Measurements from ENCODE around the gene ABCC9.

The ABCC9 gene

GRCh38 chr12:21945002-21945401 lies 3.8 kb upstream of the ABCC9 start:
- H3K4me3 ChIP-seq (ENCODE audit: low read depth, low read length): no peak overlapping the region
- TF ChIP-seq MAX (IDR thresholded peaks at IDR 0.05; ENCODE audit: low read depth, low read length): no peak
- no peak for TF ChIP-seq POLR2A (IDR thresholded peaks at IDR 0.05; ENCODE audit: extremely low read depth, insufficient read length)
- TF ChIP-seq, protein P1, sequence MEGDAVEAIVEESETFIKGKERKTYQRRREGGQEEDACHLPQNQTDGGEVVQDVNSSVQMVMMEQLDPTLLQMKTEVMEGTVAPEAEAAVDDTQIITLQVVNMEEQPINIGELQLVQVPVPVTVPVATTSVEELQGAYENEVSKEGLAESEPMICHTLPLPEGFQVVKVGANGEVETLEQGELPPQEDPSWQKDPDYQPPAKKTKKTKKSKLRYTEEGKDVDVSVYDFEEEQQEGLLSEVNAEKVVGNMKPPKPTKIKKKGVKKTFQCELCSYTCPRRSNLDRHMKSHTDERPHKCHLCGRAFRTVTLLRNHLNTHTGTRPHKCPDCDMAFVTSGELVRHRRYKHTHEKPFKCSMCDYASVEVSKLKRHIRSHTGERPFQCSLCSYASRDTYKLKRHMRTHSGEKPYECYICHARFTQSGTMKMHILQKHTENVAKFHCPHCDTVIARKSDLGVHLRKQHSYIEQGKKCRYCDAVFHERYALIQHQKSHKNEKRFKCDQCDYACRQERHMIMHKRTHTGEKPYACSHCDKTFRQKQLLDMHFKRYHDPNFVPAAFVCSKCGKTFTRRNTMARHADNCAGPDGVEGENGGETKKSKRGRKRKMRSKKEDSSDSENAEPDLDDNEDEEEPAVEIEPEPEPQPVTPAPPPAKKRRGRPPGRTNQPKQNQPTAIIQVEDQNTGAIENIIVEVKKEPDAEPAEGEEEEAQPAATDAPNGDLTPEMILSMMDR (IDR thresholded peaks at IDR 0.05; ENCODE audit: low read depth, low read length): no peak
- TF ChIP-seq MYC (IDR thresholded peaks at IDR 0.05; ENCODE audit: low read depth, low read length): no peak
- no peak for DNase-seq (ENCODE audit: low read depth)

GRCh38 chr12:21942377-21942703 lies 1.1 kb upstream of the ABCC9 start:
- H3K4me3 ChIP-seq (ENCODE audit: low read depth, low read length): no peak overlapping the region
- TF ChIP-seq, protein P1 (IDR thresholded peaks at IDR 0.05; ENCODE audit: low read depth, low read length): no peak
- TF ChIP-seq MYC (IDR thresholded peaks at IDR 0.05; ENCODE audit: low read depth, low read length): no peak
- TF ChIP-seq MAX (IDR thresholded peaks at IDR 0.05; ENCODE audit: low read depth, low read length): no peak
- no peak for TF ChIP-seq POLR2A (IDR thresholded peaks at IDR 0.05; ENCODE audit: extremely low read depth, insufficient read length)

DNA sequence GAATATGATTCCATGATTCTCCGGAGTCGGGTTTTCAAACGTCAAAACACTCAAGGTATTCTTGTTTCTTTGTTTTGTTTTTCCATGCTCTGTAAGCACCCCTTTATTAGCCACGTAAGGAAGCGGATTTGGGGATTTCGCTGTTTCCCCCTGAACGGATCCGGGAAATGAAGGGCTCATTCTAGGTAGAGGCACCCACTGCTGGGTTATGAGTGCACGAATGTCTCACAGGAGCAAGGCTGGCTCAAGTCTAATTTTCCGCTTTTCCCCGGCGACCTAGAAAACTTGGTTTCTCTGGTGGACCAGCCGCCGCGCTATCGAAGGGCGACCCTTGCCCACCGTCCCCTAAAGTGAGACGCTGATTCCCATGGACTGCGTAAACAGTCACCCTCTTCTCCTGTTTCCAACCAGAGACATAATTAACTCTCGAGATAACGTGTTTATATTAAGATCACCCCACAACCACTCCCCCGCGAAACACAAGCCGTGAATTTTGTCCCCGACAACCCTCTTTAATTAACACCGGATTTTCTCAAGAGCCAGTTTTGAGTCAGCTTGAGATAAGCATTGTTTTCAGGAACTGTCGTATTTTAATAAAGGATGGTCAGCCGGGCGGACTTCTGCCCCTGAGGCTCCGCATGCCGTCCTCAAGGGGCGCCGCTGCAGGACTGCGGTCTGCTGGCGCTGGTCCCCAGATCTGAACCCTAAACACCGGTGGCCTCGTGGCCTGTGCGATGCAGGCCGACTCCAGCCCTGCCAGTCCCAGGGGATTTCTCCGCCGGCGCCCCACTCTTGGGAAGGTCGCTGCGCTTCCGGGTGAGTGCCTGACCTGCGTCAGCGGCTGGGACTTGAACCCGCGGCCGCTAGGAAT lies 515 bp upstream of the ABCC9 start:
- no peak overlapping the region for H3K4me3 ChIP-seq (ENCODE audit: low read depth, low read length)
- DNase-seq (ENCODE audit: low read depth): no peak
- TF ChIP-seq POLR2A (IDR thresholded peaks at IDR 0.05; ENCODE audit: extremely low read depth, insufficient read length): no peak
- TF ChIP-seq, protein P1 (IDR thresholded peaks at IDR 0.05; ENCODE audit: low read depth, low read length): no peak
- TF ChIP-seq MAX (IDR thresholded peaks at IDR 0.05; ENCODE audit: low read depth, low read length): no peak
- TF ChIP-seq MYC (IDR thresholded peaks at IDR 0.05; ENCODE audit: low read depth, low read length): no peak

More at GRCh38 chr12:21942377-21942703, 1.1 kb upstream of the ABCC9 start:
- DNase-seq (ENCODE audit: low read depth): no peak

- DNase-seq (ENCODE audit: low read depth): no peak
- TF ChIP-seq POLR2A (IDR thresholded peaks at IDR 0.05; ENCODE audit: extremely low read depth, insufficient read length) (no peak), MYC (IDR thresholded peaks at IDR 0.05; ENCODE audit: low read depth, low read length) (no peak), MAX (IDR thresholded peaks at IDR 0.05; ENCODE audit: low read depth, low read length) (no peak)
- TF ChIP-seq, protein P1 (IDR thresholded peaks at IDR 0.05; ENCODE audit: low read depth, low read length): no peak
- no peak overlapping the region for H3K4me3 ChIP-seq (ENCODE audit: low read depth, low read length)
Measured at GRCh38 chr12:21939435-21939834, 1.8 kb downstream of the ABCC9 start.

- TF ChIP-seq, protein P1 (IDR thresholded peaks at IDR 0.05; ENCODE audit: low read depth, low read length): no peak
- TF ChIP-seq POLR2A (IDR thresholded peaks at IDR 0.05; ENCODE audit: extremely low read depth, insufficient read length): no peak
- no peak for TF ChIP-seq MAX (IDR thresholded peaks at IDR 0.05; ENCODE audit: low read depth, low read length)
- no peak for TF ChIP-seq MYC (IDR thresholded peaks at IDR 0.05; ENCODE audit: low read depth, low read length)
- no peak for DNase-seq (ENCODE audit: low read depth)
- no peak overlapping the region for H3K4me3 ChIP-seq (ENCODE audit: low read depth, low read length)
Measured at GRCh38 chr12:21938879-21939278, 2.3 kb downstream of the ABCC9 start.

Data from NB4 (cell line).